Measurements from ENCODE around the gene AASDH. TPM values are rescaled to one million over a fixed set of nuclear protein-coding genes. Genes with fewer than 3 reads are reported as not detected.

AASDH gene
- total RNA-seq, 1 donor from 2014 or later, result 7.3 TPM

GRCh38 chr4:56356650-56357049 is 30.6 kb downstream of the AASDH start:
- H3K4me1 ChIP-seq (ENCODE audit: insufficient read depth, low read length), result no peaks in the 10 kb centered on the region
- no peaks in the 10 kb centered on the region for H3K27me3 ChIP-seq (ENCODE audit: insufficient read depth, low read length)
- no peak for FAIRE-seq
- no peaks in the 10 kb centered on the region for H3K9me3 ChIP-seq (ENCODE audit: insufficient read depth, low read depth, low read length)
- Mint-ChIP-seq H3K27ac (ENCODE audit: unreplicated experiment) (no peak overlapping the region), H3K36me3 (ENCODE audit: low read depth, unreplicated experiment) (peaks cover 5% of the 10 kb centered on the region), H3K27me3 (ENCODE audit: low read depth, unreplicated experiment) (no peaks in the 10 kb centered on the region), H3K4me1 (ENCODE audit: low read depth, unreplicated experiment) (no peaks in the 10 kb centered on the region), H3K9me3 (ENCODE audit: unreplicated experiment) (no peaks in the 10 kb centered on the region), H3K4me3 (ENCODE audit: unreplicated experiment) (no peak overlapping the region)
- no peak overlapping the region for H3K27ac ChIP-seq (ENCODE audit: low read depth, low read length)
- no peaks in the 10 kb centered on the region for H4K20me1 ChIP-seq (ENCODE audit: insufficient read depth, low read length)
- H3K4me3 ChIP-seq (ENCODE audit: insufficient read depth, low read depth, low read length), result no peak overlapping the region
- no peak overlapping the region for H3K9ac ChIP-seq (ENCODE audit: low read length)
- H3K36me3 ChIP-seq (ENCODE audit: insufficient read depth, low read length), result peaks cover 3% of the 10 kb centered on the region
- H3K79me2 ChIP-seq (ENCODE audit: insufficient read depth, low read length), result no peaks in the 10 kb centered on the region
- DNase-seq (ENCODE audit: low read depth), result no peak
- H2AFZ ChIP-seq (ENCODE audit: low read depth, low read length), result no peak overlapping the region
- no peak for TF ChIP-seq EZH2 (IDR thresholded peaks at IDR 0.05; ENCODE audit: insufficient read depth, low read length)
- no peak for TF ChIP-seq CTCF (IDR thresholded peaks at IDR 0.05; ENCODE audit: insufficient read depth, low read depth, low read length)
- H3K4me2 ChIP-seq (ENCODE audit: low read length), result no peak overlapping the region

GRCh38 chr4:56348576-56348975 is 38.7 kb downstream of the AASDH start:
- no peak for DNase-seq (ENCODE audit: low read depth)
- no peak for TF ChIP-seq CTCF (IDR thresholded peaks at IDR 0.05; ENCODE audit: insufficient read depth, low read depth, low read length)
- no peak for TF ChIP-seq EZH2 (IDR thresholded peaks at IDR 0.05; ENCODE audit: insufficient read depth, low read length)
- Histone ChIP-seq H3K9ac (ENCODE audit: low read length) (no peak overlapping the region), H3K9me3 (ENCODE audit: insufficient read depth, low read depth, low read length) (no peaks in the 10 kb centered on the region), H2AFZ (ENCODE audit: low read depth, low read length) (no peak overlapping the region), H3K4me1 (ENCODE audit: insufficient read depth, low read length) (no peaks in the 10 kb centered on the region), H4K20me1 (ENCODE audit: insufficient read depth, low read length) (no peaks in the 10 kb centered on the region), H3K36me3 (ENCODE audit: insufficient read depth, low read length) (no peaks in the 10 kb centered on the region), H3K4me3 (ENCODE audit: insufficient read depth, low read depth, low read length) (no peak overlapping the region), H3K79me2 (ENCODE audit: insufficient read depth, low read length) (no peaks in the 10 kb centered on the region), H3K27me3 (ENCODE audit: insufficient read depth, low read length) (no peaks in the 10 kb centered on the region), H3K27ac (ENCODE audit: low read depth, low read length) (no peak overlapping the region), H3K4me2 (ENCODE audit: low read length) (no peak overlapping the region)
- no peaks in the 10 kb centered on the region for H3K9me3 Mint-ChIP-seq (ENCODE audit: unreplicated experiment)
- H3K36me3 Mint-ChIP-seq (ENCODE audit: low read depth, unreplicated experiment), result peaks cover 7% of the 10 kb centered on the region
- H3K27me3 Mint-ChIP-seq (ENCODE audit: low read depth, unreplicated experiment), result no peaks in the 10 kb centered on the region
- H3K27ac Mint-ChIP-seq (ENCODE audit: unreplicated experiment), result no peak overlapping the region
- no peak overlapping the region for H3K4me3 Mint-ChIP-seq (ENCODE audit: unreplicated experiment)
- no peaks in the 10 kb centered on the region for H3K4me1 Mint-ChIP-seq (ENCODE audit: low read depth, unreplicated experiment)
- FAIRE-seq, result no peak

- Mint-ChIP-seq H3K4me1 (ENCODE audit: low read depth, unreplicated experiment) (no peaks in the 10 kb centered on the region), H3K27me3 (ENCODE audit: low read depth, unreplicated experiment) (no peaks in the 10 kb centered on the region), H3K9me3 (ENCODE audit: unreplicated experiment) (no peaks in the 10 kb centered on the region), H3K27ac (ENCODE audit: unreplicated experiment) (no peak overlapping the region), H3K4me3 (ENCODE audit: unreplicated experiment) (no peak overlapping the region), H3K36me3 (ENCODE audit: low read depth, unreplicated experiment) (peaks cover 7% of the 10 kb centered on the region)
- Histone ChIP-seq H4K20me1 (ENCODE audit: insufficient read depth, low read length) (no peaks in the 10 kb centered on the region), H3K4me2 (ENCODE audit: low read length) (no peak overlapping the region), H3K9ac (ENCODE audit: low read length) (no peak overlapping the region), H3K9me3 (ENCODE audit: insufficient read depth, low read depth, low read length) (no peaks in the 10 kb centered on the region), H3K27me3 (ENCODE audit: insufficient read depth, low read length) (no peaks in the 10 kb centered on the region), H3K79me2 (ENCODE audit: insufficient read depth, low read length) (no peaks in the 10 kb centered on the region), H3K4me3 (ENCODE audit: insufficient read depth, low read depth, low read length) (no peak overlapping the region), H3K36me3 (ENCODE audit: insufficient read depth, low read length) (no peaks in the 10 kb centered on the region), H3K27ac (ENCODE audit: low read depth, low read length) (no peak overlapping the region), H2AFZ (ENCODE audit: low read depth, low read length) (no peak overlapping the region), H3K4me1 (ENCODE audit: insufficient read depth, low read length) (no peaks in the 10 kb centered on the region)
- FAIRE-seq (no peak), DNase-seq (ENCODE audit: low read depth) (no peak)
- TF ChIP-seq CTCF (IDR thresholded peaks at IDR 0.05; ENCODE audit: insufficient read depth, low read depth, low read length) (no peak), EZH2 (IDR thresholded peaks at IDR 0.05; ENCODE audit: insufficient read depth, low read length) (no peak)
Measured at GRCh38 chr4:56345458-56345857, 41.8 kb downstream of the AASDH start.
